GM12878 (cell line): ENCODE measurements around the gene YIF1B. TPM values are rescaled to one million over a fixed set of nuclear protein-coding genes. Genes with fewer than 3 reads are reported as not detected.

Source experiments
- ATAC-seq: fragments of 200-7000 bp; cut with Tn5 transposase; 3 replicates; pipeline ENCODE4 v1.9.1; 2020; ENCODE audit warnings: mild to moderate bottlenecking, moderate library complexity
- BruUV-seq: library from RNA; stranded (reverse); fragments of 400-500 nt; replicated peaks from 2 replicates; lab custom pipeline; 2021; lab: Mats Ljungman, UMichigan
- CTCF ChIA-PET: fragments of 300-600 bp; sonication (Branson Sonifier 250); formaldehyde crosslinking; extraction: SDS; loops from one replicate; lab custom pipeline; 2021; ENCODE audit warnings: inconsistent platforms; lab: Yijun Ruan, JAX
- POLR2A ChIA-PET: fragments of 350-600 bp; formaldehyde crosslinking; extraction: SDS; loops from one replicate; lab custom pipeline; 2021; ENCODE audit warnings: inconsistent platforms; lab: Charles Lee
- RAD21 ChIA-PET: fragments of 300-600 bp; sonication (Branson Sonifier 250); formaldehyde crosslinking; loops from one replicate; lab custom pipeline; 2023; ENCODE audit warnings: antibody characterized with exemption; ENCODE audit not compliant: unreplicated experiment; lab: Charles Lee
- SMC1A ChIA-PET: fragments of 300-600 bp; sonication (Branson Sonifier 250); formaldehyde crosslinking; loops from one replicate; lab custom pipeline; 2023; ENCODE audit not compliant: unreplicated experiment, uncharacterized antibody; lab: Charles Lee
- DNase-seq: peaks from one replicate; pipeline ENCODE4 v3.0.0-alpha.2; 2011; ENCODE audit warnings: low read depth, low spot score
- FAIRE-seq: peaks from 3 replicates; lab custom pipeline; 2011; peaks lifted over from hg19 to GRCh38; lab: Jason Lieb, UNC
- H2AFZ ChIP-seq: 2 replicates; pipeline ENCODE4 v1.6.0; 2011; ENCODE audit warnings: low read depth, low read length, control low read depth; ENCODE audit not compliant: control insufficient read depth
- H3K27ac ChIP-seq: 2 replicates; pipeline ENCODE4 v1.5.1; 2011; ENCODE audit warnings: control low read depth; ENCODE audit not compliant: control insufficient read depth, insufficient read depth
- H3K27me3 ChIP-seq, 2 experiments: replicated peaks in 1 of 2; 2 replicates each; pipeline versions ENCODE4 v1.6.0 to v1.6.1; 2011; ENCODE audit warnings: low read length in 1 of 2; ENCODE audit not compliant: control insufficient read depth in 2 of 2, insufficient read depth in 2 of 2
- H3K36me3 ChIP-seq, 2 experiments: 2 replicates each; pipeline ENCODE4 v1.5.1; 2011; ENCODE audit warnings: low read length in 1 of 2; ENCODE audit not compliant: control insufficient read depth in 2 of 2, insufficient read depth in 2 of 2
- H3K4me1 ChIP-seq: 2 replicates; pipeline ENCODE4 v1.6.1; 2011; ENCODE audit warnings: mild to moderate bottlenecking, low read length, moderate library complexity, mixed read lengths; ENCODE audit not compliant: control insufficient read depth, insufficient read depth
- H3K4me2 ChIP-seq: 2 replicates; pipeline ENCODE4 v1.6.0; 2011; ENCODE audit warnings: control low read depth; ENCODE audit not compliant: control insufficient read depth, insufficient read depth
- H3K4me3 ChIP-seq: fragments of 200-600 bp; sonication (generic); 2 replicates; pipeline ENCODE4 v1.5.1; 2016
- H3K79me2 ChIP-seq: 2 replicates; pipeline ENCODE4 v1.6.0; 2011; ENCODE audit warnings: low read length; ENCODE audit not compliant: control insufficient read depth, insufficient read depth
- H3K9ac ChIP-seq: 2 replicates; pipeline ENCODE4 v1.8.0; 2011; ENCODE audit warnings: low read length, control low read depth, mixed read lengths; ENCODE audit not compliant: control insufficient read depth, insufficient read depth
- H3K9me3 ChIP-seq: replicated peaks from 3 replicates; pipeline ENCODE4 v1.5.1; 2011; ENCODE audit warnings: mild to moderate bottlenecking, low read length; ENCODE audit not compliant: control insufficient read depth, insufficient read depth
- H4K20me1 ChIP-seq: 2 replicates; pipeline ENCODE4 v1.6.0; 2011; ENCODE audit not compliant: control insufficient read depth, insufficient read depth
- BCL11A ChIP-seq: IDR thresholded peaks from 2 replicates; pipeline ENCODE4 v1.6.1; 2011; ENCODE audit warnings: low read depth, low read length
- CBX5 ChIP-seq: sonication (generic); IDR thresholded peaks from 2 replicates; pipeline ENCODE4 v1.6.1; 2016; ENCODE audit warnings: low read depth, moderate library complexity, mild to moderate bottlenecking, inconsistent platforms
- CHD2 ChIP-seq: IDR thresholded peaks from 2 replicates; pipeline ENCODE4 v1.6.1; 2011; ENCODE audit warnings: low read depth, low read length, improper control_type of control experiment, borderline replicate concordance
- JUND ChIP-seq: IDR thresholded peaks from 2 replicates; pipeline ENCODE4 v1.6.1; 2012; ENCODE audit warnings: low read depth, mild to moderate bottlenecking, low read length, improper control_type of control experiment, moderate library complexity
- KAT2A ChIP-seq: conservative IDR thresholded peaks from 2 replicates; pipeline ENCODE4 v1.6.1; 2011; ENCODE audit warnings: low read depth, low read length; ENCODE audit not compliant: control insufficient read depth
- MXI1 ChIP-seq: fragments of 150-350 bp; IDR thresholded peaks from 2 replicates; pipeline ENCODE4 v1.6.1; 2011; ENCODE audit warnings: low read depth, mild to moderate bottlenecking, inconsistent platforms, low read length, improper control_type of control experiment
- RAD21 ChIP-seq: IDR thresholded peaks from 2 replicates; pipeline ENCODE4 v1.6.1; 2011; ENCODE audit warnings: mild to moderate bottlenecking, low read depth, low read length, moderate library complexity; ENCODE audit not compliant: insufficient read depth
- RUNX3 ChIP-seq: IDR thresholded peaks from 2 replicates; pipeline ENCODE4 v1.6.1; 2012; ENCODE audit warnings: low read length, inconsistent platforms
- ZBTB4 ChIP-seq: fragments of 450-650 bp; formaldehyde crosslinking; IDR thresholded peaks from 2 replicates; pipeline ENCODE4 v1.4.0; 2022; ENCODE audit warnings: mild to moderate bottlenecking, moderate library complexity
- ZBTB40 ChIP-seq: fragments of 450-650 bp; IDR thresholded peaks from 2 replicates; pipeline ENCODE4 v1.6.1; 2016; ENCODE audit warnings: mild to moderate bottlenecking, moderate library complexity, borderline replicate concordance
- ZNF384 ChIP-seq: IDR thresholded peaks from 2 replicates; pipeline ENCODE4 v1.6.1; 2012; ENCODE audit warnings: low read depth, mild to moderate bottlenecking, low read length, improper control_type of control experiment, borderline replicate concordance
- ZNF687 ChIP-seq: fragments of 450-650 bp; IDR thresholded peaks from 2 replicates; pipeline ENCODE4 v1.6.1; 2017; ENCODE audit warnings: mild to moderate bottlenecking, moderate library complexity
- ZZZ3 ChIP-seq: IDR thresholded peaks from 2 replicates; pipeline ENCODE4 v1.6.1; 2011; ENCODE audit warnings: low read depth; ENCODE audit not compliant: control insufficient read depth, insufficient read length
- WGBS: methylation state at CpG from one replicate; pipeline ENCODE4 v1.1.6; 2016; ENCODE audit warnings: low lambda C conversion rate; ENCODE audit not compliant: insufficient replicate concordance, insufficient coverage; ENCODE audit errors: missing lambda C conversion rate; 5-methylcytosine and 5-hydroxymethylcytosine counted together
- in situ Hi-C: fragments of 300-500 bp; cut with MboI; formaldehyde crosslinking; loops from 9 replicates; pipeline ENCODE4 v1.14.3; 2018; ENCODE audit warnings: mixed read lengths
- intact Hi-C: fragments of 100-400 bp; cut with micrococcal nuclease; formaldehyde crosslinking; loops from one replicate; pipeline ENCODE4 v1.14.2; 2022; ENCODE audit not compliant: unreplicated experiment
- polyA plus RNA-seq, 11 experiments: library from polyadenylated mRNA; depleted of rRNA in 4 of 11; unstranded in 6 of 11; stranded (reverse) in 5 of 11; fragments of >200 nt; fragmentation: Nextera tagmentation in 4 of 11; fragmentation: Illumina TruSeq in 1 of 11; extraction: Ambion mirVana in 4 of 11; extraction: Trizol in 1 of 11; gene quantifications; 1 replicate in 1 of 11; 2 replicates in 10 of 11; pipeline versions ENCODE4 v1.2.1 to v1.2.3, GENCODE V29; 2011 to 2016; ENCODE audit warnings: inconsistent platforms in 2 of 11, missing spikeins in 2 of 11, low read depth in 1 of 11
- total RNA-seq, 4 experiments: library from RNA; depleted of rRNA in 3 of 4; stranded (reverse); fragments of >200 nt in 3 of 4; fragmentation: Illumina TruSeq in 1 of 4; extraction: Trizol in 1 of 4; gene quantifications; 2 replicates each; pipeline versions ENCODE4 v1.2.1 to v1.2.3, GENCODE V29; 2013 to 2021

Gene YIF1B
- total and polyA plus RNA-seq, 10 of the 15 experiments (the other 5 are each of a cell fraction or from before 2014, with no cell fraction given), result 1.3 to 106 (median 53.5) TPM

GRCh38 chr19:38337360-38337653 lies 21.6 kb upstream of the YIF1B start:
- intact Hi-C loops (no loop called here), in situ Hi-C loops (loop anchor here (5.0 kb wide), 1 partner anchor 35 kb away; the partner anchor contains the start of gene PSMD8)
- Histone ChIP-seq H3K27ac (no peak overlapping the region), H3K4me1 (peaks cover 3% of the 10 kb centered on the region; the same call in 1 of the 2 replicates), H3K27me3 (no peaks in the 10 kb centered on the region), H3K9me3 (no peaks in the 10 kb centered on the region), H3K4me3 (peak overlapping the region; percentile 46; the same call in 1 of the 2 replicates), H3K9ac (no peak overlapping the region), H3K4me2 (peak overlapping the region; percentile 95), H2AFZ (peak overlapping the region; percentile 82), H4K20me1 (no peaks in the 10 kb centered on the region), H3K36me3 (no peaks in the 10 kb centered on the region), H3K79me2 (no peaks in the 10 kb centered on the region)
- no peak for DNase-seq
- TSS peak; percentile 58 for BruUV-seq
- CTCF ChIA-PET, result no interaction called here
- ATAC-seq, result no peak
- SMC1A ChIA-PET, result interaction anchor here (0.7 to 3.3 kb wide), 3 partner anchors 37 to 396 kb away, joined by 3 to 21 read pairs (median 4); partner anchors contain the start of gene PSMD8
- 57% methylated on average over 10 of the region's 10 CpGs for WGBS
- FAIRE-seq, result no peak
- POLR2A ChIA-PET, result interaction anchor here (3.1 kb wide), 1 partner anchor 37 kb away, joined by 26 read pairs; the partner anchor contains the start of gene PSMD8
- RAD21 ChIA-PET, result interaction anchor here (0.6 to 2.1 kb wide), 3 partner anchors 37 to 113 kb away, joined by 3 to 8 read pairs (median 4); partner anchors contain the start of genes FAM98C and PSMD8
- TF ChIP-seq ZBTB4 (CRISPR knock-in tag) (no peak), ZZZ3 (no peak), KAT2A (no peak), ZNF687 (no peak), ZNF384 (no peak), CHD2 (no peak), ZBTB40 (no peak), RAD21 (no peak), RUNX3 (no peak), CBX5 (no peak), MXI1 (no peak), BCL11A (no peak), JUND (no peak)
